ENCODE results near the gene TIMP4.

The TIMP4 gene

GRCh38 chr3:12184541-12184940 lies 25.8 kb upstream of the TIMP4 start:
- no peak for DNase-seq

- no peak for DNase-seq
These were observed 24.2 kb upstream of the TIMP4 start for GRCh38 chr3:12182687-12183441.

GRCh38 chr3:12181806-12182205 lies 23.1 kb upstream of the TIMP4 start:
- DNase-seq, result no peak

GRCh38 chr3:12181301-12181700 lies 22.6 kb upstream of the TIMP4 start:
- no peak for DNase-seq

GRCh38 chr3:12180631-12181030 lies 21.9 kb upstream of the TIMP4 start:
- DNase-seq, result no peak

GRCh38 chr3:12180218-12180617 lies 21.5 kb upstream of the TIMP4 start:
- no peak for DNase-seq

GRCh38 chr3:12179441-12179840 lies 20.7 kb upstream of the TIMP4 start:
- DNase-seq, result no peak

- no peak for DNase-seq
These were observed 19.5 kb upstream of the TIMP4 start for GRCh38 chr3:12178091-12178820.

- DNase-seq, result no peak
These were observed 18.4 kb upstream of the TIMP4 start for GRCh38 chr3:12177126-12177525.

- no peak for DNase-seq
These were observed 17.2 kb upstream of the TIMP4 start for GRCh38 chr3:12175844-12176453.

GRCh38 chr3:12175137-12175593 lies 16.5 kb upstream of the TIMP4 start:
- no peak for DNase-seq

- no peak for DNase-seq
These were observed 11.5 kb upstream of the TIMP4 start for GRCh38 chr3:12170207-12170606.

GRCh38 chr3:12165909-12166308 lies 7.2 kb upstream of the TIMP4 start:
- no peak for DNase-seq

GRCh38 chr3:12159227-12159601 lies 502 bp upstream of the TIMP4 start:
- DNase-seq, result no peak

- no peak for DNase-seq
These were observed 1.7 kb downstream of the TIMP4 start for GRCh38 chr3:12157026-12157425.

GRCh38 chr3:12155828-12156227 lies 2.9 kb downstream of the TIMP4 start:
- DNase-seq, result no peak

GRCh38 chr3:12155264-12155663 lies 3.4 kb downstream of the TIMP4 start:
- DNase-seq, result no peak

GRCh38 chr3:12154151-12154550 lies 4.6 kb downstream of the TIMP4 start:
- no peak for DNase-seq

- no peak for DNase-seq
These were observed 8.6 kb downstream of the TIMP4 start for GRCh38 chr3:12150112-12150511.

GRCh38 chr3:12149029-12149428 lies 9.7 kb downstream of the TIMP4 start:
- no peak for DNase-seq

GRCh38 chr3:12148183-12148940 lies 10.3 kb downstream of the TIMP4 start:
- no peak for DNase-seq

GRCh38 chr3:12147049-12147780 lies 11.5 kb downstream of the TIMP4 start:
- DNase-seq, result no peak

Measured in cortex of kidney (tissue), 1 donor.